KMS-11 (cell line): Measurements from ENCODE around the gene TRAPPC2B.

Source experiments
- H2AFZ ChIP-seq: fragments of 200-600 bp; sonication (generic); 2 replicates; pipeline ENCODE4 v1.6.1; 2016; ENCODE audit warnings: antibody characterized with exemption, mixed run types, low read depth
- H3K27ac ChIP-seq: fragments of 200-600 bp; sonication (generic); 2 replicates; pipeline ENCODE4 v1.6.1; 2016; ENCODE audit warnings: mild to moderate bottlenecking, mixed run types
- H3K27me3 ChIP-seq: fragments of 200-600 bp; sonication (generic); 2 replicates; pipeline ENCODE4 v1.6.1; 2017; ENCODE audit warnings: mild to moderate bottlenecking, low read depth, mixed run types, moderate library complexity; ENCODE audit not compliant: insufficient read depth
- H3K36me3 ChIP-seq: fragments of 200-600 bp; sonication (generic); 2 replicates; pipeline ENCODE4 v1.6.1; 2017; ENCODE audit warnings: mild to moderate bottlenecking, mixed run types; ENCODE audit not compliant: insufficient read depth
- H3K4me1 ChIP-seq: fragments of 200-600 bp; sonication (generic); 2 replicates; pipeline ENCODE4 v1.6.1; 2016; ENCODE audit warnings: mild to moderate bottlenecking, low read depth, mixed run types; ENCODE audit not compliant: poor library complexity, severe bottlenecking
- H3K4me2 ChIP-seq: fragments of 200-600 bp; sonication (generic); 2 replicates; pipeline ENCODE4 v1.7.0; 2016; ENCODE audit warnings: mild to moderate bottlenecking, mixed run types
- H3K4me3 ChIP-seq: fragments of 200-600 bp; sonication (generic); IDR thresholded peaks from 2 replicates; pipeline ENCODE4 v1.6.1; 2017; ENCODE audit warnings: low read depth, low read length, mixed read lengths; ENCODE audit not compliant: insufficient read depth
- H3K79me2 ChIP-seq: fragments of 200-600 bp; sonication (generic); 2 replicates; pipeline ENCODE4 v1.6.1; 2016; ENCODE audit warnings: low read depth, mixed run types; ENCODE audit not compliant: insufficient read depth
- H3K9ac ChIP-seq: fragments of 200-600 bp; sonication (generic); 2 replicates; pipeline ENCODE4 v1.6.1; 2016; ENCODE audit warnings: mild to moderate bottlenecking, mixed run types
- H4K20me1 ChIP-seq: fragments of 200-600 bp; sonication (generic); 2 replicates; pipeline ENCODE4 v1.6.1; 2016; ENCODE audit warnings: mild to moderate bottlenecking, mixed run types; ENCODE audit not compliant: insufficient read depth
- TF ChIP-seq, protein P1 (sequence below): fragments of 200-600 bp; sonication (generic); conservative IDR thresholded peaks from 2 replicates; pipeline ENCODE4 v1.6.1; 2017; ENCODE audit warnings: low read depth, mild to moderate bottlenecking, antibody characterized with exemption, low read length, moderate library complexity, mixed read lengths

Gene TRAPPC2B

DNA sequence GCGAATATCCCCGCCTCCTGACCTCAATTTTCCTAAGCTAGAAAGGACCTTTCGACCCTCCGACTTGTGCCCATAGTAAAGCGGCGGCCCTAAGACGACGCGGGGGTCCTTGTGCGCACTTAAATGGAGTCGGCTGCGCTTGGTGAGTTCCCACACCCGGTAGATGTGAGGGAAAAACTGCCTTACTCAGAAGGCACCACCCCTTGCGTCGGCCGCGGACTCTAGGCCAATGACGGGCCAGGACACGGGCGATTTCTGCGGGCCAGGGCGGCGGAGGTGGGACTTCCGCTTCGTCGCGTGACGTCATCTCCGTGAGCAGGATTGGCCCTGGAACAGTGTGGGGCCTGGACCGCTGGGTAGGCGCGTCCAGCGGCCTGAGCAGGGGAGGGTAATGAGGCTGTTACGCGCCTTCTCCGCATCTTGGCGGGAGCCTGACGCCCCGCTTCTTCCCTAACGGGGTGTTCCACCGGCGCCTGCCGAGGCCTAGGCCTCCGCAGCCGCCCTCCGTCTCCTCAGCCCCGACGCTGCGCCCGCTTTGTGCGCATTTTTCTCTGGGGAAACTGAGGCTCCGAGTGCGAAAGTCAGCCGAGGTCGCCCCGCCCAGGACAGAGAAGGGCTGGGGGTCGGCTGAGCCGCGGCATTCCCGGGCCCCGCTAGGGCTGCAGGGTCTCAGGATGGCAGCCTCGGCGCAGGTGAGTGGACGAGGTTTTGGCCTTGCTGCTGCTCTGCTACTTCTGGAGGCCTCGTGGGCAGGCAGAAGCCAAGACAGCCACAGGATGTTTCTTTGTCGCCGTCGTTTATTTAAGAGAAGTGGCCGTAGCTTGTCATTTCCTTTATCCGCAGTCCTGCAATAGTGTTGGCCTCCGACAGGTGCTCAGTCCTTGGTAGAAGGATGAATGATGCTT lies 42.9 kb upstream of the TRAPPC2B start, which contains the start of gene ZNF543:
Gene ZNF543 (plus strand): TSS at position 293 of the 905 bp plus-strand sequence. CDS start 382 bp downstream, at position 675.
- Histone ChIP-seq H4K20me1 (no peaks in the 10 kb centered on the region), H3K79me2 (no peaks in the 10 kb centered on the region), H3K27ac (peak within 1 kb of the TSS; percentile 37; the same call in 1 of the 2 replicates), H3K27me3 (no peaks in the 10 kb centered on the region), H3K9ac (peak within 1 kb of the TSS; percentile 29; the same call in 1 of the 2 replicates), H2AFZ (peak within 1 kb of the TSS; percentile 76), H3K4me3 (no peak within 1 kb of the TSS), H3K4me2 (peak within 1 kb of the TSS; percentile 11; the same call in 1 of the 2 replicates), H3K36me3 (no peaks in the 10 kb centered on the region), H3K4me1 (no peaks in the 10 kb centered on the region)
- TF ChIP-seq, protein P1, sequence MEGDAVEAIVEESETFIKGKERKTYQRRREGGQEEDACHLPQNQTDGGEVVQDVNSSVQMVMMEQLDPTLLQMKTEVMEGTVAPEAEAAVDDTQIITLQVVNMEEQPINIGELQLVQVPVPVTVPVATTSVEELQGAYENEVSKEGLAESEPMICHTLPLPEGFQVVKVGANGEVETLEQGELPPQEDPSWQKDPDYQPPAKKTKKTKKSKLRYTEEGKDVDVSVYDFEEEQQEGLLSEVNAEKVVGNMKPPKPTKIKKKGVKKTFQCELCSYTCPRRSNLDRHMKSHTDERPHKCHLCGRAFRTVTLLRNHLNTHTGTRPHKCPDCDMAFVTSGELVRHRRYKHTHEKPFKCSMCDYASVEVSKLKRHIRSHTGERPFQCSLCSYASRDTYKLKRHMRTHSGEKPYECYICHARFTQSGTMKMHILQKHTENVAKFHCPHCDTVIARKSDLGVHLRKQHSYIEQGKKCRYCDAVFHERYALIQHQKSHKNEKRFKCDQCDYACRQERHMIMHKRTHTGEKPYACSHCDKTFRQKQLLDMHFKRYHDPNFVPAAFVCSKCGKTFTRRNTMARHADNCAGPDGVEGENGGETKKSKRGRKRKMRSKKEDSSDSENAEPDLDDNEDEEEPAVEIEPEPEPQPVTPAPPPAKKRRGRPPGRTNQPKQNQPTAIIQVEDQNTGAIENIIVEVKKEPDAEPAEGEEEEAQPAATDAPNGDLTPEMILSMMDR: no peak

DNA sequence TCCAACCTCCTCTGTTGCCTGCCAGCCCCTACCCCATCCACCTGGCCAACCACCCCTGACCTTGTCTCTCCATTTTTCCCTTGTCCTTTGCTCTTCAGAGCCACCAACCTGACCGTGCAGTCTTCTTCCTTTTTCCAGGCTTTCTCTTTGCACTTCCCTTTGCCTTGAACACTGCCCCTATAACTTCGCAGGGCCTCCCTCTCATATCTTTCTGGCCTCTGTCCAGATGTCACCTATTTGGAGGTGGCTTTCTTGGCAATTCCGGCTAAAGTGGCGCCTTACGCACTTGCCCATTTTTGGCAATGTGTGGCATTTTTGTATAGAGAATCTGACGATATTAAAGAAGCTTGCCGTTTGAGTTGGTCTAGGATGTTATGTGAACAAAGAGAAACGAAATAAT lies 42.2 kb upstream of the TRAPPC2B start:
- Histone ChIP-seq H4K20me1 (no peaks in the 10 kb centered on the region), H2AFZ (peak overlapping the region; percentile 76; the same call in 1 of the 2 replicates), H3K4me3 (no peak overlapping the region), H3K27me3 (no peaks in the 10 kb centered on the region), H3K36me3 (no peaks in the 10 kb centered on the region), H3K4me1 (no peaks in the 10 kb centered on the region), H3K4me2 (no peak overlapping the region), H3K27ac (no peak overlapping the region), H3K79me2 (no peaks in the 10 kb centered on the region), H3K9ac (no peak overlapping the region)
- TF ChIP-seq, protein P1: no peak

DNA sequence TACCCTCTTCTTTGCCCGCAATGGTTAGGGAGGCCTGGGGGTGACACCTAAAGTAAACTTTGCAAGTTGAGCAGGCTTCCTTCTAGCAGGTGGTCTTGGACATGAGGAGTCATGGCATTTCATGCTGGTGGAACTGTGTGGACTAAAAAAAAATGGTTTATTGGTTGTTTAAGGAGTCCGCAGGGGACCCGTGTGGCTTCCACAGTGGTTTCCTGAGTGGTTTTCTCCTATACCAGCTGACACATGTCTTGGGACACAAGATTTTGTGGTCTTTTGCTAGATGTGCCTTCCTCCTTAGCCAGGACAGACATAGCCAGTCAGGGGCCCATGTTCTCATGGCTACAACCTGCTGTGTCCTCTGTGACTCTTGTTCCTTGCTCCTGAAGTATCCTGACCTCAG lies 41.6 kb upstream of the TRAPPC2B start:
- no peak overlapping the region for H3K27ac ChIP-seq
- no peak overlapping the region for H3K4me3 ChIP-seq
- H2AFZ ChIP-seq: no peak overlapping the region
- no peaks in the 10 kb centered on the region for H4K20me1 ChIP-seq
- no peak overlapping the region for H3K9ac ChIP-seq
- TF ChIP-seq, protein P1: no peak
- H3K36me3 ChIP-seq: no peaks in the 10 kb centered on the region
- H3K4me1 ChIP-seq: no peaks in the 10 kb centered on the region
- H3K27me3 ChIP-seq: no peaks in the 10 kb centered on the region
- no peak overlapping the region for H3K4me2 ChIP-seq
- H3K79me2 ChIP-seq: no peaks in the 10 kb centered on the region

DNA sequence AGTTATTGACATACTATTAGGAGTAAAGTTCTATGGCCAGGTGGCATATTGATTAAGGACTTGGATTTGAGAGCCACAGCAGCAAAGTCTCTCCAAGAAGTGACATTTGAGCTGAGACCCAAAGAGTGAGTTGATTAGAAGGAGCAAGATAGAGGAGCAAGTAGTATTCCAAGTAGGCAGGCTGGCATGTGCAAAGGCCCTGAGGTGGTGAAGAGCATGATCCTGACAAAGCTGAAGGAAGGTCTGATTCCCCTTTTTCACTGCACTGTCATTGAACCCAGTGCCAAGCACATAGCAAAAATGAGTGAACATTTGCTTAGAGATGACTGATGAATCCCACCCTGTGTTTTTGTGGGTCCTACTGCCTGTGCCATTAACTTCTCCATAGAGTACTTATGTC lies 38.4 kb upstream of the TRAPPC2B start:
- no peaks in the 10 kb centered on the region for H3K79me2 ChIP-seq
- no peak overlapping the region for H3K9ac ChIP-seq

More for the DNA sequence above, 38.4 kb upstream of the TRAPPC2B start:
- TF ChIP-seq, protein P1: no peak
- Histone ChIP-seq H3K27ac (no peak overlapping the region), H3K4me1 (no peaks in the 10 kb centered on the region), H3K27me3 (no peaks in the 10 kb centered on the region), H4K20me1 (no peaks in the 10 kb centered on the region), H3K4me2 (no peak overlapping the region), H3K36me3 (no peaks in the 10 kb centered on the region), H3K4me3 (no peak overlapping the region), H2AFZ (no peak overlapping the region)
